HuH-7.5 (cell line): Measurements from ENCODE around the gene CSKMT.
"Not testable (repeated sequence)": the region's sequence is repeated elsewhere in the genome, so short reads cannot be mapped to it uniquely, and the experiment has no call there.

Experiments
- DNase-seq: peaks from one replicate; pipeline ENCODE4 v3.0.0; 2011; ENCODE audit warnings: low spot score

Gene CSKMT

GRCh38 chr11:62689421-62690183 lies 24.5 kb downstream of the CSKMT start, which contains the start of gene LRRN4CL:
Gene LRRN4CL, minus strand, starts transcription at chr11:62689530. Its CDS starts 1,022 bp downstream, at chr11:62688508.
- no peak for DNase-seq

- not testable (repeated sequence) for DNase-seq
These were observed 28.5 kb downstream of the CSKMT start for GRCh38 chr11:62693624-62694023.

GRCh38 chr11:62694455-62695167 lies 29.5 kb downstream of the CSKMT start:
- DNase-seq = peak; percentile 89

GRCh38 chr11:62702246-62702645 lies 37.1 kb downstream of the CSKMT start:
- DNase-seq = no peak

- DNase-seq = not testable (repeated sequence)
These were observed 38.8 kb downstream of the CSKMT start for GRCh38 chr11:62703921-62704320.

GRCh38 chr11:62705413-62705812 lies 40.3 kb downstream of the CSKMT start:
- no peak for DNase-seq

GRCh38 chr11:62705880-62706849 lies 41.1 kb downstream of the CSKMT start:
- DNase-seq = peak; percentile 90

GRCh38 chr11:62706850-62707247 lies 41.7 kb downstream of the CSKMT start:
- DNase-seq = no peak

GRCh38 chr11:62707277-62707861 lies 42.3 kb downstream of the CSKMT start, which contains the start of the genes BSCL2 and GNG3:
Gene BSCL2, minus strand, starts transcription at chr11:62707424. Its CDS starts 229 bp downstream, at chr11:62707195.
Gene GNG3, plus strand, starts transcription at chr11:62707676. Its CDS starts 620 bp downstream, at chr11:62708296.
- DNase-seq = no peak

- no peak for DNase-seq
These were observed 43.3 kb downstream of the CSKMT start for GRCh38 chr11:62708392-62708791.

- no peak for DNase-seq
These were observed 43.7 kb downstream of the CSKMT start for GRCh38 chr11:62708793-62709192.

GRCh38 chr11:62709247-62710000 lies 44.3 kb downstream of the CSKMT start:
- no peak for DNase-seq

- no peak for DNase-seq
These were observed 44.9 kb downstream of the CSKMT start for GRCh38 chr11:62710001-62710345.

GRCh38 chr11:62712276-62712812 lies 47.2 kb downstream of the CSKMT start:
- no peak for DNase-seq

- no peak for DNase-seq
These were observed 47.7 kb downstream of the CSKMT start for GRCh38 chr11:62712861-62713260.

GRCh38 chr11:62713343-62713742 lies 48.2 kb downstream of the CSKMT start:
- no peak for DNase-seq

- no peak for DNase-seq
These were observed 50.3 kb downstream of the CSKMT start for GRCh38 chr11:62715150-62716130.

- no peak for DNase-seq
These were observed 51.1 kb downstream of the CSKMT start for GRCh38 chr11:62716206-62716605.

GRCh38 chr11:62716816-62717215 lies 51.7 kb downstream of the CSKMT start:
- no peak for DNase-seq
